ENCODE data around the gene CNEP1R1. TPM values are rescaled to one million over a fixed set of nuclear protein-coding genes. Genes with fewer than 3 reads are reported as not detected.

The CNEP1R1 gene
- total and polyA plus RNA-seq, 10 of the 15 experiments (the other 5 are each of a cell fraction or from before 2014, with no cell fraction given) = 11.5 to 29.2 (median 15.6) TPM

DNA sequence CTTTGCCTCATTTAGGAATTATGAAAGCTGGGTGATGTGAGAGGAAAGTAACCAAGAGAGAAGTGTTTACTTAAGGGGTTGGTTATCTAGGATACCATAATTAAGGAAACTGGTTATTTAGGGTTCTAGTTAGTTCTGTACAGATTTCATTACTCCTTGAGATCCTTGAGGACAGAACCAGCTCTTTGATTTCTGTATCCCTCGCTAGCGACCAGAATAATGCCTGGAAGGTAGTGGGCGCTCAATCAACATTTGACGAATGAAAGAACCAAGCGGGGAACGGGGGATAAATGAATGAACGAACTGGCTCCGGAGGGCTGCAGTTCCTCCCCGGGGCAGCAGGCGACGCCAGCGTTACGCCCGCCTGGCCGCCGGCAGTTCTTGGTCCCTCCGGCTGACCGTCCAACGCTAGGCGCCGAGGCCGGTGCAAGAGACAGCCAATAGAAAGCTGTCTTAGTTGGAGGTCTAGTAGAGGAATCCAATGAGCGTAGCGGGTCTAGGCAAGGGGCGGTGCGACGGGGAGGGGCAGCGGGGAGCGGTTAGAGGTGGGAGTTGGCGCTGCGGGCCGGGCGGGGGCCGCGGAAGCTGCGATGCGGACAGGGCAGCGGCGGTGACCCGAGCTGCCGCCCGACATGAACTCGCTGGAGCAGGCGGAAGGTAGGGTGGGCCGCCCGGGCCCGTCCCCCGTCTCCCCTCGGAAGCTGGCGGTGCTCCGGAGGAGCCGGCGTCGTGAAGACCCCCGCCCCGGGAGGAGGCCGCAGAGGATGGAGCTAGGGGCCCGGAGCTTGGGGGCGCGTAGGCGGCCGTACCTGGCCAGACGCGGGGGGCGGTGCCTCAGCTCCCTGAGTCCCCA, at the start of gene CNEP1R1 (continued):
- TF ChIP-seq, protein P1, sequence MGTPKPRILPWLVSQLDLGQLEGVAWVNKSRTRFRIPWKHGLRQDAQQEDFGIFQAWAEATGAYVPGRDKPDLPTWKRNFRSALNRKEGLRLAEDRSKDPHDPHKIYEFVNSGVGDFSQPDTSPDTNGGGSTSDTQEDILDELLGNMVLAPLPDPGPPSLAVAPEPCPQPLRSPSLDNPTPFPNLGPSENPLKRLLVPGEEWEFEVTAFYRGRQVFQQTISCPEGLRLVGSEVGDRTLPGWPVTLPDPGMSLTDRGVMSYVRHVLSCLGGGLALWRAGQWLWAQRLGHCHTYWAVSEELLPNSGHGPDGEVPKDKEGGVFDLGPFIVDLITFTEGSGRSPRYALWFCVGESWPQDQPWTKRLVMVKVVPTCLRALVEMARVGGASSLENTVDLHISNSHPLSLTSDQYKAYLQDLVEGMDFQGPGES (IDR thresholded peaks at IDR 0.05) = peak; percentile 94
- TF ChIP-seq RELA (IDR thresholded peaks at IDR 0.05; ENCODE audit: borderline replicate concordance, partially characterized antibody) (peak; percentile 57), SPI1 (IDR thresholded peaks at IDR 0.05; ENCODE audit: borderline replicate concordance, insufficient read depth, low read depth, low read length) (0 out of 2 replicates have a peak, but pooled peaks have one; percentile 34), YY1 (IDR thresholded peaks at IDR 0.05; ENCODE audit: low read depth, low read length) (peak; percentile 85), MTA3 (IDR thresholded peaks at IDR 0.05; ENCODE audit: borderline replicate concordance, low read length) (no peak), RCOR1 (conservative IDR thresholded peaks at IDR 0.05; ENCODE audit: low read depth, low read length) (0 out of 2 replicates have a peak, but pooled peaks have one; percentile 68)
- TF ChIP-seq, protein P2, sequence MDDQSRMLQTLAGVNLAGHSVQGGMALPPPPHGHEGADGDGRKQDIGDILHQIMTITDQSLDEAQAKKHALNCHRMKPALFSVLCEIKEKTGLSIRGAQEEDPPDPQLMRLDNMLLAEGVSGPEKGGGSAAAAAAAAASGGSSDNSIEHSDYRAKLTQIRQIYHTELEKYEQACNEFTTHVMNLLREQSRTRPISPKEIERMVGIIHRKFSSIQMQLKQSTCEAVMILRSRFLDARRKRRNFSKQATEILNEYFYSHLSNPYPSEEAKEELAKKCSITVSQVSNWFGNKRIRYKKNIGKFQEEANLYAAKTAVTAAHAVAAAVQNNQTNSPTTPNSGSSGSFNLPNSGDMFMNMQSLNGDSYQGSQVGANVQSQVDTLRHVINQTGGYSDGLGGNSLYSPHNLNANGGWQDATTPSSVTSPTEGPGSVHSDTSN (IDR thresholded peaks at IDR 0.05; ENCODE audit: insufficient replicate concordance, low read depth, low read length) = peak; percentile 9

DNA sequence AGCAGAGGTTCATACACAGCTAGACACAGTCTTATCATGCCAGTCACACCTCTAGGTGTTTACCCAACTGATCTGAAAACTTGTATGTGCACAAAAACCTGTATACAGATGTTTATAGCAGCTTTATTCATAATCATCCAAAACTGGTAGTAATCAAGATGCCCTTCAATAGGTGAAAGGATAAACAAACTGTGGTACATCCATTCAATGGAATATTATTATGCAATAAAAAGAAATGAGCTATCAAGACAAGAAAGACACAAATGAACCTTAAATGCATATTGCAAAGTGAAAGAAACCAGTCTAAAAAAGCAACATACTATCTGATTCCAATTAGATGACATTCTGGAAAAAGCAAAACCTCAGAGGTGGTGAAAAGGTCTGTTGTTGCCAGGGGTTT, 47.6 kb upstream of the CNEP1R1 start:
- H3K4me1 ChIP-seq (ENCODE audit: control insufficient read depth, insufficient read depth, low read length) = no peaks in the 10 kb centered on the region
- ATAC-seq (no peak), FAIRE-seq (no peak), DNase-seq (ENCODE audit: low read depth, low spot score) (no peak)
- H3K4me2 ChIP-seq (ENCODE audit: control insufficient read depth, insufficient read depth) = no peak overlapping the region
- H4K20me1 ChIP-seq (ENCODE audit: control insufficient read depth, insufficient read depth) = no peaks in the 10 kb centered on the region
- ChIA-PET SMC1A (ENCODE audit: uncharacterized antibody, unreplicated experiment) (interaction anchor here (1.2 kb wide), 1 partner anchor 829 kb away, joined by 3 read pairs; no protein-coding TSS in a partner anchor), CTCF (no interaction called here), RAD21 (ENCODE audit: unreplicated experiment) (no interaction called here), POLR2A (no interaction called here)
- H3K9me3 ChIP-seq (replicated peaks; ENCODE audit: control insufficient read depth, insufficient read depth, low read length) = no peaks in the 10 kb centered on the region
- intact Hi-C loops (cut with micrococcal nuclease; ENCODE audit: unreplicated experiment) (no loop called here), in situ Hi-C loops (cut with MboI) (no loop called here)
- H3K36me3 ChIP-seq (ENCODE audit: control insufficient read depth in 2 of 2, insufficient read depth in 2 of 2, low read length in 1 of 2) = no peaks in the 10 kb centered on the region
- TF ChIP-seq RAD21 (IDR thresholded peaks at IDR 0.05; ENCODE audit: insufficient read depth, low read depth, low read length) (no peak), RCOR1 (conservative IDR thresholded peaks at IDR 0.05; ENCODE audit: low read depth, low read length) (no peak), CREB1 (IDR thresholded peaks at IDR 0.05; ENCODE audit: low read depth) (no peak)
- no peaks in the 10 kb centered on the region for H3K79me2 ChIP-seq (ENCODE audit: control insufficient read depth, insufficient read depth, low read length)
- no peaks in the 10 kb centered on the region for H3K27me3 ChIP-seq (replicated peaks in 1 of 2; ENCODE audit: control insufficient read depth in 2 of 2, insufficient read depth in 2 of 2, low read length in 1 of 2)
- H3K9ac ChIP-seq (ENCODE audit: control insufficient read depth, insufficient read depth, low read length) = no peak overlapping the region
- no peak overlapping the region for H3K27ac ChIP-seq (ENCODE audit: control insufficient read depth, insufficient read depth)
- BruUV-seq (replicated peaks) = no TSS peak
- H2AFZ ChIP-seq (ENCODE audit: control insufficient read depth, low read depth, low read length) = no peak overlapping the region
- no peak overlapping the region for H3K4me3 ChIP-seq
